ENCODE results near the gene GGN.
"Not testable (repeated sequence)": the region's sequence is repeated elsewhere in the genome, so short reads cannot be mapped to it uniquely, and the experiment has no call there.

- TF ChIP-seq ZNF143 (CRISPR knock-in tag; IDR thresholded peaks at IDR 0.05); POLR2A (IDR thresholded peaks at IDR 0.05; ENCODE audit: insufficient read depth in 1 of 2, low read depth in 2 of 2, low read length in 2 of 2); CTCF (CRISPR knock-in tag; IDR thresholded peaks at IDR 0.05); ZKSCAN5 (CRISPR knock-in tag; IDR thresholded peaks at IDR 0.05); ZBTB49 (CRISPR knock-in tag; IDR thresholded peaks at IDR 0.05; ENCODE audit: borderline replicate concordance); ZNF276 (CRISPR knock-in tag; IDR thresholded peaks at IDR 0.05; ENCODE audit: low read depth); TOPORS (CRISPR knock-in tag; IDR thresholded peaks at IDR 0.05); PBX3 (CRISPR knock-in tag; IDR thresholded peaks at IDR 0.05; ENCODE audit: borderline replicate concordance); CBX2 (IDR thresholded peaks at IDR 0.05; ENCODE audit: low read depth, low read length); CBX2 (CRISPR knock-in tag; IDR thresholded peaks at IDR 0.05; ENCODE audit: low read depth): not testable (repeated sequence)
Measured at GRCh38 chr19:38427035-38427677, 39.3 kb upstream of the GGN start.
